Stimulated activated CD8-positive, alpha-beta memory T cell treated with anti-CD3 and anti-CD28 coated beads, Interleukin-15, amount 100 ng/mL, for 4 hours (primary cell): ENCODE measurements around the gene MTX1.
"Not testable (repeated sequence)": the region's sequence is repeated elsewhere in the genome, so short reads cannot be mapped to it uniquely, and the experiment has no call there.

Source experiments
- DNase-seq, 2 donors: peaks; one replicate each; pipeline ENCODE4 v3.0.0-alpha.2; 2020; ENCODE audit warnings: low read depth in 2 of 2

MTX1 gene

DNA sequence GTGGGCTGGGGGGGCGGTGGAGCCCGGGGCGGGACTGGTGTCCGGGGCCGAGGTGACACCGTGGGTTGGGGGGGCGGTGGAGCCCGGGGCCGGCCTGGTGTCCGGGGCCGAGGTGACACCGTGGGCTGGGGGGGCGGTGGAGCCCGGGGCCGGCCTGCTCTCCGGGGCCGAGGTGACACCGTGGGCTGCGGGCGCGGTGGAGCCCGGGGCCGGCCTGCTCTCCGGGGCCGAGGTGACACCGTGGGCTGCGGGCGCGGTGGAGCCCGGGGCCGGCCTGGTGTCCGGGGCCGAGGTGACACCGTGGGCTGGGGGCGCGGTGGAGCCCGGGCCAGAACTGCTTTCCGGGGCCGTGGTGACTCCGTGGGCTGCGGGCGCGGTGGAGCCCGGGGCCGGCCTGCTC is 18.6 kb upstream of the MTX1 start:
- DNase-seq: not testable (repeated sequence)

DNA sequence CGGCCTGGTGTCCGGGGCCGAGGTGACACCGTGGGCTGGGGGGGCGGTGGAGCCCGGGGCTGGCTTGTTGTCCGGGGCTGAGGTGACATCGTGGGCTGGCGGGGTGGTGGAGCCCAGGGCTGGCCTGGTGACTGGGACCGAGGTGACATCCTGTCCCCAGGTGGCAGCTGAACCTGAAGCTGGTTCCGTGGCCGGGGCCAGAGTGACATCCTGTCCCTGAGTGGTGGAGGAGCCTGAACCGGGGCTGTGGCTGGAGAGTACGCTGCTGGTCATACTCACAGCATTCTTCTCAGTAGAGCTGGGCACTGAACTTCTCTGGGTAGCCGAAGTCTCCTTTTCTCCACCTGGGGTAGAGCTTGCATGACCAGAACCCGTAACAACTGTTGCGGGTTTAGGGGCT is 16.6 kb upstream of the MTX1 start:
- no peak for DNase-seq

DNA sequence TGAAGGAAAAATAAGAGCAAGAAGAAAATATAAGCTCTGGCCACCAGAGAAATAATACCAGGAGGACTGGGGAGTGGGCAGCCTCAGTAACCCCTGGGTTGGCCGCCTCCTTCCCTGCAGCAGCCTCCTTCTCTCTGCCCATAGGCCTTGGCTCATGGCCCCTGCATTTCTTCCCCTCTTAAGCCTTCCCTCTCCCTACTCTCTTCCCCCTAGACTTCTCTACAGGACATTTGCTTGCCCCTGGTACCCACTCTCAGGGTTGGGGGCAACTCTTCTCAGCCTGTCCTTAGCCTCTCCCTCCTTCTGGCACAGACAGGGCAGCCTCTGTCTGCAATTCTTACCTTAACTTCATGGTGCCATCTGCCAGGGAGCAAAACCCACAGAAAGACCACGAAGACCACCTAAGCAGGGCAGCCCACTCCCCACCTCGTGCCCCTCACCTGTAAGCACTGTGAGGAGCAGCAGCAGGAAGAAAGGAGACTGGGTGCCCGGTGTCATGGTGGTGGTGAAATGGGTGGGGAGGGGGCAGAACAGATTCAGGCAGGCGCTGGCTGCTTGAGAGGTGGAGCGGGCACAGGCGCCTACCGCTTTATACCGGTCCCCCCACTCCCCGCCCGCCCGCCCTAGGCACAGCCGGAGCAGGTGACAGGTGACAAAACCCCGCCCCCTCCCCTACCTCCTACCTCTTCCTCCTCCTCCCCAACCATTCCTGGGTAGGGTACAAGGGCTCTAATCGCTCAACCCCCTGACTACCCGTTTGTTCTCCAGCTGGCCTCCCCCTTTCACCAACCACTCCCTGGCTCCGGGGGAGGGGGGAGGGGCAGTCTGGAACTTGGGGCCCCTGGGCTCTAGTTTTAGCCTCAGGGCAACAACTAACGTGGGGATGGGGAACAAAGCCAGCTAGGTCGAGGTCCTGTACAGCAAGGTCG is 15.9 kb upstream of the MTX1 start:
- DNase-seq: peak in 1 of 2 donors; percentile 14

DNA sequence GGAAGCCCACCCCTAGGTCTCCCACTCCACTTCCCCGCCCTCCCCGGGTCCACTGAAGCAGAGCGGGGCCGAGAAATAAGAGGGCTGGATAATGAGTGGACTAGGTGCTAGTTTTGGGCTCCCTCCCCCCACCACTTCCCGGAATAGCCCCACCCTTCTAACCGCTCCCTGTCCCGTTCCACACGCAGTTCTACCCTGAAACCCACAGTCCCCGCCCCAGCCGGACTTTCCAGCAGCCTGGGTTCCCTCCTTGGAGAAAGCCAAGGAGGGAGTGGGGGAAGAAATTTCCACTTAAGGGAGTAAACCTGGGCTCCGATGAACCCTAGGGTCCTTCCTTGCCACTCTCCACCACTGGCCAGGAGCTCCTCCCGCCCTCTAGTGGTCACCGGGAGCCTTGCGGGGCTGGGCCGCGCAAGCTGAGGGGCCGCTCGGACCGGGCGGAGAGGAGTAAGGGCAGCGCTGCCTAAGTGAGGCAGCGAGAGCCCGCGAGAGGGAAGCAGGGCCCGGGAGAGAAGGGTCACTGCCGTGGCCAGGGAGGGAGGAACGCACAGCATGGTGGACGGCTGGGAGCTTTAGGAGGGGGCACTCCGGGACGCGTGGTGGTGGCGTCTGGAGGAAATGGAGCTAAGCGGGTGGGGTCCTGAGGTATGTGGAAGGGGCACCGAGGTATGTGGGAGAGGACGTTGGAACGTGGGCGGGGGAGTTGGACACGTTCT is 15.1 kb upstream of the MTX1 start:
- DNase-seq: peak; percentile 42 to 52

DNA sequence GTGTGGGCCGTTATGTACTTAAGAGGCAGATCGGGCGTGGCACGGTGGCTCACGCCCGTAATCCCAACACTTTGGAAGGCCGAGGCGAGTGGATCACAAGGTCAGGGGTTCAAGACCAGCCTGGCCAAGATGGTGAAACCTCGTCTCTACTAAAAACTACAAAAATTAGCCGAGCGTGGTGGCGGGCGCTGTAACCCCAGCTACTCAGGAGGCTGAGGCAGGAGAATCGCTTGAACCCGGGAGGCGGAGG is 14.6 kb upstream of the MTX1 start:
- not testable (repeated sequence) for DNase-seq

DNA sequence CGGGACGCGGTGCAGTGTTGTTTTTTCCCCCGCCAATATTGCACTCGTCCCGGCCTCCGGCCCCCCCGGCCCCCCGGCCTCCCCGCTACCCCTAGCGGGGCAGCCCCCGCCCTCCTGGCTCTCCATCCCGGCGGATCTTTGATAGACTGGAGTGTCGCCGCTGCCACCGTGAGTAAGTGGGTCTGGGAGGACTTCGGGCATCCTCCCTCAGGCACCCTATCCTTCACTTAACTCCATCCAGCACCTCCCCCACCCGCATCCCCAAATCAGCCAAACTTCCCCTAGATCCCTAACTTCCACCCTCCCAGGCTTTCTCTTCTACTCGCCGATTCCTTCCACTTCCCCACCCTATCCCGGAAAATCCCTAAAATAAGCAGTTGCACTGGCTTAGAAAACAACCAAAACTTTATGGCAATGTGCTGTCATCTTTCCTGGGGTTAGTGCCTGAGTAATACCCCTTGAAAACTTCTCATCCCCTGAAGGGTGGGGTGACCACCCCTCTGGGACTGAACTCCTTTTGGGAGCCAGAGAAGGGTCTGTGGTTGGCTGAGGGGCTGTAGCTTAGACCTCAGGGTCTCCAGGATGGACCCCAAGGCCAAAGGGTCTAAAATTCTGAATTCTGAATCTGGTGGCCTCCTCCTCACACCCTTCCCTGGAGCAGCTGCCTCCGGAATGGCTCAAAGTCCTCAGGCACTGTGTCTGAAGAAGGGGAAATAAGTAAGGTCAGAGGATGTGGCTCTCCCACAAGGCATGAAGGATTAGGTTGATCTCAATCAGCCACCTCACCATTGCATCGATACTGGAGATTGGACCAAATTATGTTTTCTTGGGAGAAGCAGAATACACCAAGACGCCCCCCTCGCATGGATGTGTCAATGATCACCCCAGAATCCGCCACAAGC is 13.0 kb upstream of the MTX1 start:
- no peak for DNase-seq

DNA sequence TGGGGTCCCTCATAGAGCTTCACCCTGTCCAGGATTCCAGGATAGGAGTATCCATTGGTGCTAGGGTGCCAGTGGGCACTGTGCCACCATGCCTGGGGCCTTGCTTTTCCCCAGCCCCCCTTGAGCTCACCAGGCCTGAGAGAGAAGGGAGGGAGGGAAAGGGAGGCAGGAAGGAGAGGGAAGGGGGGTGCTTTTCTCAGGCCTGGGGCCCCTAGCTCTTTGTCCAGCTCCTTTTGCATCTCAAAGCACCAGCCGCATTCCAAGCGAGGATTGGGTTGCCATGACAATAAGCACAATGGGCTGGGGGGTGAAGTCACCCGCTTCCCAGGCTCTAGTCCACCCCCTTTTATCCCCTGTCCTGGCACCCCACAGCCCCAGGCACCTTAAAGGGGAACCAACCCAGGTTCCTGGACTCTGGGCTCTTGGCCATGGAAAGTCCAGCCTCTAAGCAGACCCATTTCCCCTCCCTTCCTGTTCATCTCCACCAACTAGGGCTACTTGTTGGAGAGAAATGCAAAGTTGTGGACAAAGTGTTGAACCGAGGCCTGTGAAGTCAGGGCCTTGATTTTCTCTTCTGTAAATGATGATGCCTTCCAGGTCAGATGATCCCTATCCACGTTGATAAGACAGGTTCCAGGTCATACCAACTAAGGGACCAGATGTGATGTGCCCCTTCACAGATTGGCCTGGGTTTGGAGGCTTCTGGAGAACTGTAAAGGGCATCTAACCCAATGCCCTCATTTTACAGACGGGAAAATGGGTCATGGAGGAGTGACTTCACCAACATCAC is 12.2 kb upstream of the MTX1 start:
- no peak for DNase-seq

DNA sequence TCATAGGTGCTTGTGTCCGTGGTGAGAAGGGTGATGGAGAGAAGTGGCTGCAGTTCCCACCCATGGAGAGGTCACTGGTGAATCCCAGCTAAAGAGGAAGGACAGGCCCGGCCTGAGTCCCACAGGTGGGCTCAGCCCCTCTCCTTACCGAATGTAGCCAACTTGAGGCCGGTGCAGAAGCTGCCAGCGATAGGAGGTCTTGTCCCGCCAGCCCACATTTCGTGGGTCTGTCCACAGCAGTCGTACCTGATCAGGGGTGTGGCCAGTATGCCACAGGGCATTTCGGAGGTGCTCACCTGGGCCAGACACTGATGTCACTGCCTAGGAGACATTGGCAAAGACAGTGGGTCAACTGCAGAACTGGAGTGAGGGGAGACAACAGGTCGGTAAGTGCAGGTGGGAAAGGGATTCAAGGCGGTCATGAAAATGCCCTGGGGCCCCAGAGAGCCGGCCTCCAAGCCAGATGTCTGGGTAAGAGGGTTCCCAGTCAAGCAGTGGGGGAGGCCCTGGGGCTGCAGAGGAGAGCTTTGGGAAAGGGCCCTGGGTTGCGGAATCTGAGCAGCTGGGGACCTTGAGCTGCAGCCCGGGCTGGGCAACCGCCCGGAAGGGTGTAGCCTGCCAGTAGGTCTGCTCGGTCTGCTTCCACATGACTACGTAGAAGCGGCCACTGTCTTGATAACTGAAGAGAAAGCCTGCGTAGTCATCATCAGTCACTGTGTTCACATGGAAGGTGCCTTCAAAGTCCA is 11.4 kb upstream of the MTX1 start:
- DNase-seq: no peak

DNA sequence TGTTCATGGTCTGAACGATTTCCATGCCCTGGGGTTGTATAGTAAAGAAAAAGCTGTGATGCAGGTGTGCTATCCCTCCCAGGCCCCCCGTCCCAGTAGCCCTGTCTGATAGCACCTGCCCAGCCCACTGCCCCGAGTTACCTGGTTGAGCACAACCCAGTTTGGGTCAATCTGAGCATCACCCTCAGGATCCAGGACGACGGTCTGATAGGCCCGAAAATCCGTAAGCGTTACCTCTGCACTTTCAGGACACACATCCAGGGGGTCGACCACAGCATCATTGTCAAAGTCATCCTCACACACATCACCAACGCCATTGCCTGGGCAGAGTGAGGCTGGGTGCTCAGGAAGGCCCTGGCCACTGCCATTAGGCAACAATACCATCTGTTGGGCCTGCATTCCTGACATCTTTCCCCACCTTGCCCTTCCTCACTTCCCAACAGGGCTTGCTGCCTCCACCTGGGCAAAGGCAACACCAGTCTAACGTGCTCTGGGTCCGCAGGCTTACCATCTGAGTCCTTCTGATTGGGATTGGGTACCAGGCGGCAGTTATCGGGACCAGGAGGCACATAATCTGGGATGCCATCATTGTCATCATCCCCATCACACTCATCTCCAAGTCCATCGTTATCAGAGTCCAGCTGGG is 10.5 kb upstream of the MTX1 start:
- DNase-seq: no peak

DNA sequence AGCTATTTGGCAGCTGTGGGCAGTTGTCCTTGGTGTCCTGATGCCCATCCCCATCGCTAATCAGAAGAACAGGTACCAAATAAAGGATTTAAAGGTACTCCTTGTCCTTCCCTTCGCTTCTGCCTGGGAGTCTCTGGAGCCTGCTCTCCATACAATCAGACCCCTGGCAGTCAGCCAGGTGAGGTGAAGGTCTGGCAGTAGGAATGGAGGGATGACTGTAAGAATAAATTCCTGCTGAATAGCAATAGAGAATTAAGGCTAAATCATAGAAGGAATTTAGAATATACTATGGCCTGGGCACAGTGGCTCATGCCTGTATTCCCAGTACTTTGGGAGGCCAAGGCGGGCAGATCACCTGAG is 10.0 kb upstream of the MTX1 start:
- no peak for DNase-seq

DNA sequence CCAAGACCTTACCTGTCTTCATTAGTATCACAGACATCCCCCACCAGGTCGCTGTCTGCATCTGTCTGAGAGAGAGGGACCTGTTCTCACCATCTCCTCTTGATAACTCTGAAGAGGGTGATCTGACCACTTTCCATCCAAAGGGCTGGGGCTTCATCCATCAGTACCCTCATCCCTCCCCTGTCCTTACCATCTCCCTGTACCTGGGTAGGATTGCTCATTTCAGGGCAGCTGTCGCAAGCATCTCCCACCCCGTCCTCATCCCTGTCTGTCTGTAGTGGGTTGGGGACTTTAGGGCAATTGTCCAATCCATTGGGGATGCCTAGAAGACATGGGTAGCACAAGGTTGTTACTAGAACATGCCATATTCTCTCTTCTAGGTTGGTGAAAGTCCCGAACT is 8.7 kb upstream of the MTX1 start:
- no peak for DNase-seq

DNA sequence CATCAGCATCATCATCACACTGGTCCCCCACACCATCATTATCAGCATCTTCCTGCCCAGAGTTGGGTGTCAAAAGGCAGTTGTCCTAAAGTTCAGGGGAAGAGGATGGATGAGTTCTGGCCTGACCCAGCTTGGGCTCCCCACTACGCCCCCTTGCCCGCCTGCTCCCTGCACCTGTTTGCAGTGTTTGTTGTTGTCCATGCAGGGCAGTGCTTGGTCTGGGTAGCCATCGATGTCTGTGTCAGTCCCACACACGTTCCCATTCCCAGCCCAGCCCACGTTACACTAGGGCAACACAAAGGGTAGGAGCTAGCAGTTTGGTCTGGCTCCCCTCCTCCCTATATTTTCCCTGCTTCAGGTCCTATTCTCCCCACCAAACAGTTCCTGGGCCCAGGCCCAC is 7.6 kb upstream of the MTX1 start:
- no peak for DNase-seq

DNA sequence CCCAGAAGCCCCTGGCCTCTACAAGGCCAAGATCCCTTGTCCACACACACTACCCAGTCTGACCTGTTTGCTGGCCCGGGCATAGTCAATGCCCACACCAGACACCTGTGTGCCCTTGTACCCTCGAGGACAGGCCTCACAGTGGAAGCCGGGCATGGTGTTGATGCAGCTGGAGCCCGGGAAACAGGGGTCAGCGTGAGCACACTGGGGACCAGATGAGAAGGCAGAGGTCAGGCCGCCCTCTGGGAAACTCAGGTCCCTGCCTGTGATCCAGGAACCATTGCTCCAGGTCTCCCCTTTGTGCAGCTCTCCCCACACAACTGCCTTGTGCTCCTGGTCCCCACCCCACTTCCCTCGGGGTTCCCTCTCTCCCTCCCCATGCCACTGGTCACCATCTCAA is 6.3 kb upstream of the MTX1 start:
- DNase-seq: no peak

DNA sequence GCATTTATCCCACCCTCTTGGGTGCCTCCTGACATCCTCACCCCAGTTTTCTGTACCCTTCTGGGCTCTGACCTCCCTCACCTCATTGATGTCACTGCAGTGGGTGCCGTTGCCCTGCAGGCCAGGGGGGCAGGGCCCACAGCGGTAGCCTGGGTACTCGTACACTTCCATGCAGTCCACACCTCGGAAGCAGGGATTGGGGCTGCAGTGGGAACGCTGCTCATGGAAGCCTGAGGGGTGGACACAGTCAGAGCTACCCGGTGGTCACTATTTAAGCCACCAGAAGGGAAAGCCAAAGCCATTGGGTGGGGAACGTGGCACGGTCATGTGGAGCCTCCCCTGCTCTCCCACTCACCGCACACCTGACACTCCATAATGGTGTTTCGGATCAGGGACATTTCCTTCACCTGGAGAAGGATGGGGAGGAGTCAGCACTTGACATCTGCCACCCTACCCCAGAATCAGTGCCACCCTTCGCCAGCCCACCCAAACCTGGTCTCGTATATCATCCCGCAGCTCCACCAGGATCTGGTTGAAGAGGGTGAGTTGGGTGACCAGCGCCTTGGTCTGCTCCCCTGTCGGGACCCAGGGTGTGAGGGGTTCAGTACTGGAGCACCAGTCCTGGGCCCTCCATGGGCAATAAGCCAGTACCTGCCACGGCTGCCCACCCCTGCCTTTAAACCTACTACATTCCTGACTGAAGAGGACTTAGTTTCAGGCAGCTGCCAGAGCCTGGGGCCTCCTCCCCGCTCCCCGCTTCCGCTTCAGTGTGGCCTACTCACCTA is 5.6 kb upstream of the MTX1 start:
- DNase-seq: no peak

DNA sequence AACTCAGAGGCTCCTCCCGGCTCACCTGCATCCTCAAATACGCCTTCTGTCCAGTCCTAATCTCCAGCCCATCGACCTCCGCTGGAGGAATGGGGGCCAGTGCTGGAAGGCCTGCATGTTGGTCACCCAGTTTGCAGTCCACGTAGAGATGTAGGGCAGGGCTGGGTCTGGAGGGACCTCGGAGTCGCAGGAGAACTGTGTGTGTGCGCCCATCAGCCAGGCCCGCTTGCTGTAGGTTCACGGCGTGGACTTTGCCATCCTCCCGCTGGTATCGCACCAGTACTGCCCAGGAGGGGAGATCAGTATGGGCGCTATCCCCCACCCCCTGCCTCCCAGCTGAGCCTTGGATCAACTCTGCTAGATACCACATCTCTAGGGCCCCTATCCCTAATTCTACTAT is 3.5 kb upstream of the MTX1 start:
- no peak for DNase-seq

DNA sequence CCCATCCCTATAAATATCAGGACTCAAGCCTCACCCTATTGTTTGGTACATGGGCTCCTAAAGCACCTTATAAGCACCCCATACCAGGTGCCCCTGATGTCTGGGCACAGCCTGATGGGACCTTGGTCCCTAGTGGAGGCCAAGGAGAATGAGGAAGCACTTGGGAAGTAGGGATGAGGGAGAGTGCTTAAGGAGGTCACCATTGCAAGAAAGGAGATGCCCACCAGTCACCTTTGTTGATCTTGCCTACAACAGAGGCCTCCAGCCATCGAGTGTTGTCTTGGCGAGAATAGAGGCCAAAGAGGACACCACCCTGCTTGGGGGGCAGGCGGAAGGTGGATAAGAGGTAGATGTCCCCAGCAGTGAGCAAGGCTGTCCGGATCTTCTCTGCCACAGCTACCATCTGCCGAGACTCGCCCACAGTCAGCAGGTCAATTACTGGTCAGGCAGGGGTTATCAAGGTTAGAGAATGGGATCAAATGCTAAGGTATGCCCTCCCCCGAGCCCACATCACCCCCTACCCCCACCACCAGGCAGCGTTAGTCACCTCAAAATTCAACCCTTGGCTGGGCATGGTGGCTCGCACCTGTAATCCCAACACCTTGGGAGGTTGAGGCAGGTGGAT is 2.4 kb upstream of the MTX1 start:
- no peak for DNase-seq

DNA sequence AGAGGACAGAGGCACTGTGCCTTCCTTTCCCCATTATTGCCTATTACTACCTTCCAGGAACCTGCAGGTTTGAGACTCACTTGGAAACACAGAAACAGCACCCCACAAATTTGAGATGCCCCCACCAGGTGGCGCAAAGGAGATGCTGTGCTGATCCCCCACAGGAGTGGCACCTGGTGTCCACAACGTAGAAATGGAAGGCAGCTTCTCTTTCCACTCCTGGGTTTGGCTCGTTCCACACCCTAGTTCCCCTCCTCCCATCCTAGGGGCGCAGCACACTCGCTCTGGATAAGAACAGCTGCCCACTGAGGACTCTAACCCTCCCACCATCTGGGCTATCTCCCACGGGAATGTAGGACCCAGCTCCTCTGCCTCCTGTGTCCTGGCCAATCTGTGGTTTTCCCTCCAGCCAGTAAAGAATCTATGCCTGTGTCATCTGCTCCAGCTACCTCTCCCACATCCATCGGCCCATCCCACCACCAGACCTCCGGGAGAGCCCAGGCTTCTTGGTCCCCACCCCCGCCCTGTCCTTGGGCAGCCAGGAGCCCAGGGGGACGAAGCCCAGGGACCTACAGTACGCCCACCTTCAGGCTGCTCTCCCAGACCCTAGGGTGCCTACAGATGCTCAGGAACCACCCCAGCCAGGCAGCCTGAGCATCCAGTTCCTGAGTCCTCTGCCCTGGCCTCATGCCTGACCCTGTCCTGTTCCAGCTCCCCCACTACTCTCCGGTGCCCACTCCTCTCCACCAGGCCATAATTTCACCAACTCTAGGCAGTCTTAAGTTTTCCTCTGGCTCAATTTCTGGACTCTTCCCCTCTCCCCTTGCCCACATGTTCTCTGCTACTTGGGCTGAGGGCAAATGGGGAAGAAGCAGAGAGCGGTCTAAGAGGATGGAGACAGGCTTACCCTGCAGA is 1.3 kb upstream of the MTX1 start:
- DNase-seq: peak; percentile 67 to 77
